Measurements from ENCODE around the gene MCF2L2.

- TF ChIP-seq CTCF (IDR thresholded peaks at IDR 0.05) (no peak), POLR2A (IDR thresholded peaks at IDR 0.05) (no peak)
Measured at GRCh38 chr3:183400352-183400751, 28.1 kb downstream of the MCF2L2 start.

Data from uterus (tissue), 2 donors.